GM12801 (cell line): ENCODE measurements around the gene HS2ST1.

Experiments
- TF ChIP-seq, protein P1 (sequence below): IDR thresholded peaks from one replicate; pipeline ENCODE4 v1.5.1; 2011; ENCODE audit warnings: control low read depth; ENCODE audit not compliant: insufficient read length; ENCODE audit errors: extremely low read depth

Gene HS2ST1

DNA sequence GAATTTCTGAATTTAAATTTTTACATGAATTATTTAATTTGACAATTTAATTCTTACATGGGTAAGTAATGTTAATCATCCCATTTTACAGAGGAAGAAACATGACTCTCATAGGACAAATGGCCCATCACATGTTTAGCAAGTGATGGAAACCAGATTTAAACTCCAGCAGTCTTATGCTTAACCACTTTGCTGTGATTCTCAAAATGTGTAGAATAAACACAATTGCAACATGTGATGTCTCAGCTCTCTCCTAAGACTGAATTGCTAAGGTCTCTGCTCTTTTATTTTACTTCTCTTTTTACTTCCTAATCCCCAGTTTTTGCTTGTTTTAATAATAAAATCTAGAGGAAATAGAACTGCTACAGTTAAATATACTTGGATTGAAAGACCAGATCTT, 42.8 kb downstream of the HS2ST1 start:
- TF ChIP-seq, protein P1, sequence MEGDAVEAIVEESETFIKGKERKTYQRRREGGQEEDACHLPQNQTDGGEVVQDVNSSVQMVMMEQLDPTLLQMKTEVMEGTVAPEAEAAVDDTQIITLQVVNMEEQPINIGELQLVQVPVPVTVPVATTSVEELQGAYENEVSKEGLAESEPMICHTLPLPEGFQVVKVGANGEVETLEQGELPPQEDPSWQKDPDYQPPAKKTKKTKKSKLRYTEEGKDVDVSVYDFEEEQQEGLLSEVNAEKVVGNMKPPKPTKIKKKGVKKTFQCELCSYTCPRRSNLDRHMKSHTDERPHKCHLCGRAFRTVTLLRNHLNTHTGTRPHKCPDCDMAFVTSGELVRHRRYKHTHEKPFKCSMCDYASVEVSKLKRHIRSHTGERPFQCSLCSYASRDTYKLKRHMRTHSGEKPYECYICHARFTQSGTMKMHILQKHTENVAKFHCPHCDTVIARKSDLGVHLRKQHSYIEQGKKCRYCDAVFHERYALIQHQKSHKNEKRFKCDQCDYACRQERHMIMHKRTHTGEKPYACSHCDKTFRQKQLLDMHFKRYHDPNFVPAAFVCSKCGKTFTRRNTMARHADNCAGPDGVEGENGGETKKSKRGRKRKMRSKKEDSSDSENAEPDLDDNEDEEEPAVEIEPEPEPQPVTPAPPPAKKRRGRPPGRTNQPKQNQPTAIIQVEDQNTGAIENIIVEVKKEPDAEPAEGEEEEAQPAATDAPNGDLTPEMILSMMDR: no peak

DNA sequence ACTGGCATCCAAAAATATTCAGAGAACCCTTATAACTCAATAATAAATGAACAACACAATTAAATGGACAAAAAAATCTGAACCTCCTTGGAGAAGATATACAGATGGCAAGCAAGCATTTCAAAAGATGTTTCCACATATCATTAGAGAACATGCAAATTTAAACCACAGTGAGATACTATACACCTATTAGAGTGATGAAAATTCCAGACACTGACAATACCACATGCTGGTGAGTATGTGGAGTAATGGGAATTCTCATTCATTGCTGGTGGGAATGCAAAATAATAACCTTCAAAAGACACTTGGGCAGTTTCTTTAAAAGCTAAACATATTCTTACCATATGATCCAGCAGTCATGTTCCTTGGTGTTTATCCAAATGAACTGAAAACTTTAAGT, 46.1 kb downstream of the HS2ST1 start:
- TF ChIP-seq, protein P1: no peak

DNA sequence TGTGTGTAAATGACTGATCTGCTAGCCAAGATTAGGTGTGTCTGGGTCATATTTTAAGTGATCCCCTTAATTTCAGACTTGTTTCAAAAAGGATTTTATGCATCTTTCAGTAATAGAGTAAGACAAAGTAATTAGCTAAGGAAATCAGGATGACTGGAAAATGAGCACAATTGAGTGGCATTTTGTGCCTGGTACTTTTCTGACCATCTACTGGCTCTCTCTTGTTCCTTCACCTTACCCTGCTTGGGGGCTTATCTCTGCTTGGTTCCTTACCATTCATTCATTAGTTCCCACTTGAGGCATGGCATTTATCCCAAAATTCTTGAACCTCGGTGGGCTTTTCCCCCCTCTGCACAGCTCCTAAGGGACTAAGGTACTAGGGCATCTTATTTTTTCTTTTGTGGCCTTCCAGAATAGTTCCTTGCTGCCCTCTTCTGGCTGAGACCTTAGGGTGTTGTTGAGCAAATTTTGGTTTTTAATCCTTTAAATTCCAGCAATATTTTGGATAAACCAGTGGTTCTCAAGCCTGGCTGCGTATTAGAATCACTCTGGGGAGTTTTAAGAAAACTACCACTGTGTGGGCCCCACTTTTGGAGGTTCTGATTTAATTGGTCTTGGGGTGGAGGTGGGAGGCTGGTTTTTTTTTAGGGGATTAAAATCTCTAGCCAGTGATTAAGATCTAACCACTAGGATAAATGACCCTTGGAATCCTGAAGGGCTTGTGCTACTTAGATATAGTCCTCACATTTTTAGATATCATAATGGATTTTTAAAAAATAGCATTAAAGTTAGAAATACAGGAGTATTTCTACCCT, 50.8 kb downstream of the HS2ST1 start:
- TF ChIP-seq, protein P1: no peak

DNA sequence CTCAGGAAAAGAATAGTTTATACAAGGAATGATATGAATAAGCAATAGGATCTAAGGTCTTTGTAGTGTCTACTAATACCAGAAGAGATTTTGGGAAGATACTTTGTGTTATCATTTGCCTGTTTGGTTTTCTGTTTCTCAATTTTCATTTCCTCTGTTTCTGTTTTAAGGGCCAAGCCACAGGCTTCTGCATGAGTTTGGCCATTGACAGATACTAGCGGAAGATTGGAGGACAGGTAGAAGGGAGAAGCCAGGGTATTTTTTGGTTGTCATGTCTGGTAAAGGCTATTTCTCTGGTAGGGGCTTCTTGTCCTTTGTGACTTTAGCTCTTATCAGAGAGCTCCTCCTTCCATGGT, 51.4 kb downstream of the HS2ST1 start:
- TF ChIP-seq, protein P1: no peak

DNA sequence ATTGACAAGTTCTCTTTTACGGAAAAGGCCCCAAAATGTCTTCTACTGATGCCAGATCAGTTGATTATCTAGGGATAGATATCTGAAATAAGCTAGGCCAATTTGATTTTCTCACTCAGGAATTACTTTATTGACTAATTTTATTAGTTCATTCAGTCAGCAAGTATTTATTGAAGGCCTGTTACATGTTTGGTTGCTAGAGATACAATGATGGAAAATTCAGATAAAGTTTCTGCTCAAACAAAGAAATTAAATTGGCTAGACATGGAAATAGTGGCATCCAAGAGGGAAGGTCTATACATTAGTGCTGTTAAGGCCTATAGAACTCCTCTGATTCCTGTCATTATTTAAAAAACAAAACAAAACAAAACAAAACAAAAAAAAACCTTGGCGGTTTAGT, 56.5 kb downstream of the HS2ST1 start:
- TF ChIP-seq, protein P1: no peak

DNA sequence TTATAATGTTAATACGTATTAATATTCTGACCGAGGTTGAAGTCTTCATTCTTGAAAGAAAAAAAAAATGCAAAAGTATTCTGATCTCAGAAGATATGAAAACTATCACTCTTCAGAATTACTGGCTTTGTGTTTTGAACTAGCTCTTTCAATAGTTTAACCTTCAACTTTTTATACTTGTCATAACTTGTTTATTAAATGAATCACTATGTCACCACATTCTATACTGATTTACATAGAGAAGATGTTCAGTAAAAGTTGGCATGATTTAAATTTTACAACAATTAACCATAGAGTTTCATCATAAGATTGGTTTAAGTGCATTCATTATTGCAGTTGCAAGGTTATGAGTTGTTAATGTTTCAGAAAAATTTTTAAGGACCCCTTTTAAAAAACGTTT, 57.3 kb downstream of the HS2ST1 start:
- TF ChIP-seq, protein P1: no peak

DNA sequence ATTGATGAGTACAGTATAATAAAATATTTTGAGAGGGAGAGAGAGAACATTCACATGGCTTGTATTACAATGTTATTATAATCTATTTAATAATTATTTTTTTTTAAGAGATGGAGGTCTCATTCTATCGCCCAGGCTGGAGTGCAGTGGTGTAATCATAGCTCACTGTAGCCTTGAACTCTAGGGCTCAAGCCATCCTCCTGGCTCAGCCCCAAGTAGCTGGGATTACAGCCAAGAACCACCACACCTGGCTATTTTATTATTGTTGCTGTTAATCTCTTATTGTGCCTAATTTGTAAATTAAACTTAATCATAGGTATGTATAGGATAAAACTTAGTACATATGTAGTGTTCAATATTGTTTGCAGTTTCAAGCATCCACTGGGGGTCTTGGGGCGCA, 57.8 kb downstream of the HS2ST1 start:
- TF ChIP-seq, protein P1: no peak
